ENCODE measurements around the gene CYBB.

The CYBB gene

DNA sequence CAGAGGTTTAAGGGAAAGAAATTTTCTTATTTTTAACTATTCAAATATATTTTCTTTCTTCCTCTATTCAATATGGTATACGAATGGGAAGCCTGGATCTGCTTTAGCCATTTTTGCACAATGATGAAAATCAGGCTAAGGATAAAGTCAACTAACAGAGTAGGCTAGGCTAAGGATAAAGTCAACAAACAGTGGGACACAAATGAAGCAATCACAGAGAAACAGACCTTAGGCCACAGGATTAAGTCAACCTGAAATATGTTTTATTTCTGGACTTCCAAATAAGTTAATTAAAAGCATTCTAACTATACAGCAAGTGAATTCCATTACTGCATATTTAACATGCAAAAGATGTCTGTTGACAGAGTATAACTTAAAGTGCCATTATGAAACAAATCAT lies 50.5 kb downstream of the CYBB start:
- H4K91ac ChIP-seq (ENCODE audit: low read depth, low read length, poor library complexity), result no peak overlapping the region
- H2BK12ac ChIP-seq (ENCODE audit: low read length), result no peak overlapping the region

DNA sequence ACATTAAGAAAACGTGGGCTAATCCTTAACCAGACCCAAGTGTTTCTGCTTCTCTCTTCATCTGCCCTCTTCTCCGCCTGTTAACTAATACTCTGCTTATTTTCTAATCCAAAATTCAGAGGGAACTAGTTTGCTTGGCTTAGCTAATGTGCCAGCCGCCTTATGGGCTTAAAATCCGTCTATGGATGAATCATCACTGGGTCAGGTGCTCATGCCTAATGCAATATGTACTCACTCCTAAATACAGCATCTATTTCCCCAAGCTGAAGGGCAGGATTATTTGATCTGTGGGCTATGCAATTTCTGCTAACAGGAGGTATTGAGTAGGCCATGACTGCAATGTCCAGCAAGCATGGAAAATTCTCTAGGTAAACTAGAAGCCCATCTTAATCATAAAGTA lies 55.1 kb downstream of the CYBB start:
- Histone ChIP-seq H3K9me3 (replicated peaks in 1 of 2; ENCODE audit: control insufficient read depth in 2 of 2, insufficient read depth in 1 of 2, low read depth in 1 of 2, low read length in 2 of 2) (no peaks in the 10 kb centered on the region), H4K8ac (ENCODE audit: low read depth, low read length) (no peak overlapping the region), H3K9ac (ENCODE audit: low read depth, low read length, poor library complexity) (no peak overlapping the region), H2BK15ac (ENCODE audit: low read length) (no peak overlapping the region), H2AK5ac (ENCODE audit: low read depth, low read length) (no peak overlapping the region), H3K18ac (ENCODE audit: low read length) (no peak overlapping the region), H2BK12ac (ENCODE audit: low read length) (no peak overlapping the region), H2AFZ (ENCODE audit: low read length) (no peak overlapping the region), H4K91ac (ENCODE audit: low read depth, low read length, poor library complexity) (no peak overlapping the region), H2BK5ac (ENCODE audit: low read length) (no peak overlapping the region), H3K4ac (ENCODE audit: low read length) (no peak overlapping the region), H3K36me3 (replicated peaks in 1 of 2; ENCODE audit: control insufficient read depth in 2 of 2, insufficient read depth in 2 of 2, low read length in 2 of 2) (no peaks in the 10 kb centered on the region), H3K27ac (replicated peaks; ENCODE audit: low read length) (no peak overlapping the region), H2BK120ac (ENCODE audit: low read depth, low read length) (no peak overlapping the region), H3K27me3 (ENCODE audit: control insufficient read depth in 3 of 3, insufficient read depth in 3 of 3, low read depth in 1 of 3, low read length in 3 of 3) (no peaks in the 10 kb centered on the region), H3K4me2 (ENCODE audit: insufficient read depth, low read length, poor library complexity, severe bottlenecking) (no peak overlapping the region), H3K4me3 (ENCODE audit: low read length in 2 of 2) (no peak overlapping the region), H3K4me1 (ENCODE audit: control insufficient read depth in 2 of 2, insufficient read depth in 1 of 2, low read depth in 1 of 2, low read length in 2 of 2) (no peaks in the 10 kb centered on the region), H3K79me1 (ENCODE audit: low read depth, low read length) (no peaks in the 10 kb centered on the region), H3K14ac (ENCODE audit: low read length) (no peak overlapping the region), H3K23ac (ENCODE audit: low read depth, low read length, poor library complexity) (no peak overlapping the region)
- WGBS, 2 donors (ENCODE audit: extremely low coverage in 2 of 2, insufficient read length in 2 of 2, insufficient replicate concordance in 1 of 2), result no CpG with 5 or more reads among the region's 4 CpGs
- DNase-seq (ENCODE audit: low spot score), result no peak

More for the DNA sequence above, 50.5 kb downstream of the CYBB start:
- no peak overlapping the region for H2BK120ac ChIP-seq (ENCODE audit: low read depth, low read length)
- H2BK5ac ChIP-seq (ENCODE audit: low read length), result no peak overlapping the region
- H3K27me3 ChIP-seq (ENCODE audit: control insufficient read depth in 3 of 3, insufficient read depth in 3 of 3, low read depth in 1 of 3, low read length in 3 of 3), result no peaks in the 10 kb centered on the region
- H3K79me1 ChIP-seq (ENCODE audit: low read depth, low read length), result no peaks in the 10 kb centered on the region
- no peak overlapping the region for H3K23ac ChIP-seq (ENCODE audit: low read depth, low read length, poor library complexity)
- no peak for DNase-seq (ENCODE audit: low spot score)
- H3K36me3 ChIP-seq (replicated peaks in 1 of 2; ENCODE audit: control insufficient read depth in 2 of 2, insufficient read depth in 2 of 2, low read length in 2 of 2), result no peaks in the 10 kb centered on the region
- WGBS, 2 donors (ENCODE audit: extremely low coverage in 2 of 2, insufficient read length in 2 of 2, insufficient replicate concordance in 1 of 2), result no CpG with 5 or more reads among the region's 1 CpG
- H4K8ac ChIP-seq (ENCODE audit: low read depth, low read length), result no peak overlapping the region
- H2AK5ac ChIP-seq (ENCODE audit: low read depth, low read length), result no peak overlapping the region
- H2BK15ac ChIP-seq (ENCODE audit: low read length), result no peak overlapping the region
- no peak overlapping the region for H3K4ac ChIP-seq (ENCODE audit: low read length)
- no peak overlapping the region for H3K9ac ChIP-seq (ENCODE audit: low read depth, low read length, poor library complexity)
- no peak overlapping the region for H3K14ac ChIP-seq (ENCODE audit: low read length)
- no peak overlapping the region for H3K18ac ChIP-seq (ENCODE audit: low read length)
- H3K9me3 ChIP-seq (replicated peaks in 1 of 2; ENCODE audit: control insufficient read depth in 2 of 2, insufficient read depth in 1 of 2, low read depth in 1 of 2, low read length in 2 of 2), result no peaks in the 10 kb centered on the region
- no peak overlapping the region for H3K27ac ChIP-seq (replicated peaks; ENCODE audit: low read length)
- H3K4me3 ChIP-seq (ENCODE audit: low read length in 2 of 2), result no peak overlapping the region
- H3K4me2 ChIP-seq (ENCODE audit: insufficient read depth, low read length, poor library complexity, severe bottlenecking), result no peak overlapping the region
- H3K4me1 ChIP-seq (ENCODE audit: control insufficient read depth in 2 of 2, insufficient read depth in 1 of 2, low read depth in 1 of 2, low read length in 2 of 2), result no peaks in the 10 kb centered on the region
- no peak overlapping the region for H2AFZ ChIP-seq (ENCODE audit: low read length)

DNA sequence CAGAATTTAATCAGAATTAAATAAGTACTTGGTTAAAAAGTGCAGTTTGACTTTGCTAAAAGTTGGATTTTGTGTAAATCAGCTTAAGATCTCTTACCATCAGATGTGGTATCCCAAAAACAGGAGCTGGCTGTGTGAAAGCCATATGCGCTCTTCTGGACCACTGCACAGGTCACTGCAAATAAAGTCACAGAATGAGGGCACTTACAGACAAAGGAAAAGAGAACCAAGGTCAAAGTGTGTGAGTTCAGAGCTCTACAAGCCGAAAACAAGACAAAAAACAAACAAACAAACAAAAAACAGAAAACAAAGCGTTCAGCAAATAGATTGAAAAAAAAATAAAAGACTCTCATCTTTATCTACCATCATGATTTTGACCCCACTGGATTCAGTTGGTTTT lies 61.1 kb downstream of the CYBB start:
- no peak overlapping the region for H2BK5ac ChIP-seq (ENCODE audit: low read length)
- no peak overlapping the region for H3K18ac ChIP-seq (ENCODE audit: low read length)
- no peak overlapping the region for H3K4ac ChIP-seq (ENCODE audit: low read length)
- no peak overlapping the region for H2BK15ac ChIP-seq (ENCODE audit: low read length)
- no peaks in the 10 kb centered on the region for H3K79me1 ChIP-seq (ENCODE audit: low read depth, low read length)
- H2BK12ac ChIP-seq (ENCODE audit: low read length), result no peak overlapping the region
- DNase-seq (ENCODE audit: low spot score), result no peak
- H3K4me3 ChIP-seq (ENCODE audit: low read length in 2 of 2), result no peak overlapping the region
- H3K9me3 ChIP-seq (replicated peaks in 1 of 2; ENCODE audit: control insufficient read depth in 2 of 2, insufficient read depth in 1 of 2, low read depth in 1 of 2, low read length in 2 of 2), result no peaks in the 10 kb centered on the region
- no peak overlapping the region for H3K27ac ChIP-seq (replicated peaks; ENCODE audit: low read length)
- no peak overlapping the region for H2AFZ ChIP-seq (ENCODE audit: low read length)
- no peaks in the 10 kb centered on the region for H3K4me1 ChIP-seq (ENCODE audit: control insufficient read depth in 2 of 2, insufficient read depth in 1 of 2, low read depth in 1 of 2, low read length in 2 of 2)
- no CpG with 5 or more reads among the region's 3 CpGs for WGBS, 2 donors (ENCODE audit: extremely low coverage in 2 of 2, insufficient read length in 2 of 2, insufficient replicate concordance in 1 of 2)
- H2BK120ac ChIP-seq (ENCODE audit: low read depth, low read length), result no peak overlapping the region
- H4K8ac ChIP-seq (ENCODE audit: low read depth, low read length), result no peak overlapping the region
- no peak overlapping the region for H3K14ac ChIP-seq (ENCODE audit: low read length)
- no peak overlapping the region for H3K23ac ChIP-seq (ENCODE audit: low read depth, low read length, poor library complexity)
- H3K27me3 ChIP-seq (ENCODE audit: control insufficient read depth in 3 of 3, insufficient read depth in 3 of 3, low read depth in 1 of 3, low read length in 3 of 3), result no peaks in the 10 kb centered on the region
- no peak overlapping the region for H3K4me2 ChIP-seq (ENCODE audit: insufficient read depth, low read length, poor library complexity, severe bottlenecking)
- no peaks in the 10 kb centered on the region for H3K36me3 ChIP-seq (replicated peaks in 1 of 2; ENCODE audit: control insufficient read depth in 2 of 2, insufficient read depth in 2 of 2, low read length in 2 of 2)
- H2AK5ac ChIP-seq (ENCODE audit: low read depth, low read length), result no peak overlapping the region
- H4K91ac ChIP-seq (ENCODE audit: low read depth, low read length, poor library complexity), result no peak overlapping the region
- H3K9ac ChIP-seq (ENCODE audit: low read depth, low read length, poor library complexity), result no peak overlapping the region

DNA sequence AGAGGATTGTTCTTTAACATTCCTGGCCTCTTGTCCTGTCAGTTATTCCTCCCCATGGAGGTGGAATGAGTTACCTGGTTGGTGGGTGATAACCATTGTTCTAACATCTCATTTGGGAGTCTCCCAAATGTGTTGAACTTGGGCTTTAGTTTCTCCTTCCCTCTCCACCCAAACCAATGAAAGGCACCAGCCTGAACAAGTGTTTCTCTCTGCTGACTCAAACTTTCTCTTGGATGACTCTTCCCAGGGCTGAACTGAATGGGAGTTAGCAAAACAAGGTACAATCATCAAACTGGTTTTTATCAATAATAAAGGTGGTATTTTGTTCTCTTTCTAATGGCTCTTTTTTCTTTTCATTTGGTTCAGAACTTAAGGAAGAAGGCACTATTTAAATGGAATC lies 64.8 kb downstream of the CYBB start:
- no peak for DNase-seq (ENCODE audit: low spot score)
- Histone ChIP-seq H2AFZ (ENCODE audit: low read length) (no peak overlapping the region), H3K4ac (ENCODE audit: low read length) (no peak overlapping the region), H3K4me2 (ENCODE audit: insufficient read depth, low read length, poor library complexity, severe bottlenecking) (no peak overlapping the region), H4K8ac (ENCODE audit: low read depth, low read length) (no peak overlapping the region), H3K18ac (ENCODE audit: low read length) (no peak overlapping the region), H3K4me3 (ENCODE audit: low read length in 2 of 2) (no peak overlapping the region), H3K36me3 (replicated peaks in 1 of 2; ENCODE audit: control insufficient read depth in 2 of 2, insufficient read depth in 2 of 2, low read length in 2 of 2) (no peaks in the 10 kb centered on the region), H3K27me3 (ENCODE audit: control insufficient read depth in 3 of 3, insufficient read depth in 3 of 3, low read depth in 1 of 3, low read length in 3 of 3) (no peaks in the 10 kb centered on the region), H2BK120ac (ENCODE audit: low read depth, low read length) (no peak overlapping the region), H2BK12ac (ENCODE audit: low read length) (no peak overlapping the region), H4K91ac (ENCODE audit: low read depth, low read length, poor library complexity) (no peak overlapping the region), H3K4me1 (ENCODE audit: control insufficient read depth in 2 of 2, insufficient read depth in 1 of 2, low read depth in 1 of 2, low read length in 2 of 2) (no peaks in the 10 kb centered on the region), H3K9ac (ENCODE audit: low read depth, low read length, poor library complexity) (no peak overlapping the region), H3K79me1 (ENCODE audit: low read depth, low read length) (no peaks in the 10 kb centered on the region), H3K27ac (replicated peaks; ENCODE audit: low read length) (no peak overlapping the region), H3K23ac (ENCODE audit: low read depth, low read length, poor library complexity) (no peak overlapping the region), H3K9me3 (replicated peaks in 1 of 2; ENCODE audit: control insufficient read depth in 2 of 2, insufficient read depth in 1 of 2, low read depth in 1 of 2, low read length in 2 of 2) (no peaks in the 10 kb centered on the region), H3K14ac (ENCODE audit: low read length) (no peak overlapping the region), H2BK15ac (ENCODE audit: low read length) (no peak overlapping the region), H2AK5ac (ENCODE audit: low read depth, low read length) (no peak overlapping the region), H2BK5ac (ENCODE audit: low read length) (no peak overlapping the region)

Measured in neuronal stem cell (in vitro differentiated cells).